DMS153 treated with DMSO at 0.1 percent for 48 hours (cell line): Measurements from ENCODE around the gene ATP6V1F.
A peak's percentile ranks its signal among the peaks of the same experiment; 100 is the strongest.
"Not testable (repeated sequence)": the region's sequence is repeated elsewhere in the genome, so short reads cannot be mapped to it uniquely, and the experiment has no call there.

Experiments
- DNase-seq: peaks from one replicate; lab custom pipeline; 2025; ENCODE audit not compliant: unreplicated experiment; lab: John Stamatoyannopoulos, UW

ATP6V1F gene

DNA sequence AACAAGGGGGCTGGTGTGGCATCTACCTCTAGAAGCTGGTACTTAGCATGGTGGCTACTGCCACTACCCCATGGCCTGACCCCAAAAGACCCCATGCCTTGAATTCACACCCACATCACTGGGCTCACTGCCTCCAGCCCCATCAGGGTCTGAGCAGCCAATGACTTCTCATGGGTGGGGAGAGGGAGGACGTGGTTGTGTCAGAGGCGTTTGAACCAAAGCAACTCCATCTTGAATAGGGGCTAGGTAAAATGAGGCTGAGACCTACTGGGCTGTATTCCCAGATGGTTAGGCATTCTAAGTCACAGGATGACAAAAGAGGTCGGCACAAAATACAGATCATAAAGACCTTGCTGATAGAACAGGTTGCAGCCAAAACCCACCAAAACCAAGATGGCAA is 32.7 kb downstream of the ATP6V1F start:
- DNase-seq: no peak

DNA sequence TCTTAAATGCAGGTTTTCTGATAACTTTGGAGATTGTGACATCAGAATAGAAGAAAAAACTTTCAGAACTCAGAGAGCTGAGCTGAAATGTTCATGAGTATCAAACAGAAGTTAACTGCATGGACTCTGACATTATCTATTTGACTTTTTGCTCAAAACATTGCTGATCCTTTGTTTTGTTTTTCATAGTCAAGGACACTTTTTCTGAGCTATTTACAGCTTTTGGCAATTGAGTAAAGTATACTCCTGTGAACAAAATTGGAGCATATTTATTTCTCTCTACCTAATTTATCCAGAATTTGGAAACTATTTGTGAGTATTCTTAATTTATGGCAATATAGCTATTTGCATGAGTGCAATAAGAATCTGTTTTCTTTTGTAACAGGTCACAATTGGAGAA is 36.7 kb downstream of the ATP6V1F start:
- no peak for DNase-seq

DNA sequence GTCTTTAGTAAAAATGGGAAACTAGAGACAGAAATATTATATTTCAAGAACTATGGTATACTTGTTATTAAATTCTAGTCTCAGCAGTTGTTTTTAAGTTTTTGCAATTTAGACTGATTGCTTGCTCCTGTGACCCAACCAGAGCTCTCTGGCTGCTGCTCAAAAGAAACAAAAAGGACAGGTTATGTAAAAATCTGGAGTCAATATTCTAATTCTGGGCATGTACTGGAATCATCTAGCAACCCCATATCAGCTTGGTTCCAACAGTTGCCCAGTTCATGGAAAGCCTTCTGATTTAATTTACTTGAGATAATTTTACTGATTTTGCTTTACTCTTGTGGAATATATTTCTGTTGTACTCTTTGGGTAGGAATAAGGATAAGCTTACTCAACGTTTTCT is 37.6 kb downstream of the ATP6V1F start:
- DNase-seq: no peak

DNA sequence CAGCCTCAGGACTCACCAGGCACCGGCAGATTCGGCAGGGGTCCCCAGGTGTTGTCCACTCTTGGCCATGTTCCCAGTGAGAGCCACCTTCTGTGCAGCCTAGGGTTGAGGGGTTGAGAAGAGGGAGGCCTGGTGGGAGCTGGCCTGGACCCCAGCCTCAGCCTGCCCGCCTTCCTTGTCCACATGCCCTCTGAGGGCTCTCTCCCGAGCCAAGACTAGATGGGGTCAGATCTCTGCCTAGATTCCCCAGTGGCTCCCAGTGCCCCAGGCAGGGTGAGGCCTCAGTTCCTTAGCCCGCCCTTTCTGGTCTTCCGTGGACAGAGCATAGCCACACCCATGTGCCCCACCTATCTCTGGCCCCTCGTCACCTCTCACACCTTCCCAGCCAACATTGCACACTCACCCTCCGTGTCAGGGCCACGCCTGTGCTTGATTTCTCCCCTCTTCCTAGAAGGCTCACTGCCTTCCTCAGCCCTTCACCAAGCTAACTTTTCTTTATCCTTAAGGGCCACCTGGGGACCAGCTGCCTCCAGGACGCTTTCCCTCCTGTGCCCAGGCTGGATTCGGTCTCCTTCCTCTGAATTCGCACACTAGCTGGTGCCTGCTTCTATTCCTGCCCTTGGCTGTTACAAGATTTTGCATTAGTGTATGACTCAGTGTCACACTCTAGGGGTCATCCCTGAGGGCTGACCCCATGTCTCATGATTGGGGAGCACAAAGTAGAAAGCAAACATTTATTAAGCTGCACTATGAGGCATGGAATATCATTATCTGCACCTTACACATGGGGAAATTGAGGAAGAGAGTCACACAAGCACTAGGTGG is 40.3 kb downstream of the ATP6V1F start:
- no peak for DNase-seq

DNA sequence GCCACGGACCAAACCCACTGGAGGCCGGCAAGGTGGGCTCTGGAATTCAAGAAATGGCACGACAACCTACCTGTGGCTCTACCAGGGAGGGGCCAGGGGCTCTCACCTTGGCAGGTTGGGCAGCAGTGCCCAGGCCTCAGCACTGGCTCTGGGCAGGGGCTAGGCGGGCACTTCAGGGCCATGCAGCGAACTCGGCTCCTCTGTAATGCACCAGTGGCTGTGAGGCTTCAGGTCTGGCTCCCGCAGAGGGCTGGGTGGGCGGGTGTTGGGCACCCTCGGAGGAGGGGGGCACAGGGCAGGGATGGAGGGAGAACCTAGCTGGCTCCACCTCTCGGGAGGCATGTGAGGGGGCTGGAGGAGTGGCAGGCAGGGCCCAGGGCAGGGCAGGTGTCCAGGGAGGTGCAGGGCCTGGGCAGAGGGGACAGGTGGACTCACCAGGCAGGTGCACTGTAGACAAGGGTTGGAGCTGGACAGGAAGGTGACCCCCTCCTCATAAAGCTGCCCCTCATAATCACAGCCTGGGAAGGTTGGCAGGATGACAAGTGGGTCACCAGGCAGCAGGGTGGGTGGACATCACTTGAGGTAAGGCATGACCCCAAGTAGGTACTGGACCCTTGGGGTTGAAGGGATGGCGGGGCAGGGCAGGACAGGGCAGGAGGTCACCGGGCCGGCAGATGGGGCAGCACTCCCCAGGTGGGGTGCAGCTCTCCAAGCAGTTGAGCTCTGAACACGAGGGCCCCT is 41.1 kb downstream of the ATP6V1F start:
- no peak for DNase-seq

DNA sequence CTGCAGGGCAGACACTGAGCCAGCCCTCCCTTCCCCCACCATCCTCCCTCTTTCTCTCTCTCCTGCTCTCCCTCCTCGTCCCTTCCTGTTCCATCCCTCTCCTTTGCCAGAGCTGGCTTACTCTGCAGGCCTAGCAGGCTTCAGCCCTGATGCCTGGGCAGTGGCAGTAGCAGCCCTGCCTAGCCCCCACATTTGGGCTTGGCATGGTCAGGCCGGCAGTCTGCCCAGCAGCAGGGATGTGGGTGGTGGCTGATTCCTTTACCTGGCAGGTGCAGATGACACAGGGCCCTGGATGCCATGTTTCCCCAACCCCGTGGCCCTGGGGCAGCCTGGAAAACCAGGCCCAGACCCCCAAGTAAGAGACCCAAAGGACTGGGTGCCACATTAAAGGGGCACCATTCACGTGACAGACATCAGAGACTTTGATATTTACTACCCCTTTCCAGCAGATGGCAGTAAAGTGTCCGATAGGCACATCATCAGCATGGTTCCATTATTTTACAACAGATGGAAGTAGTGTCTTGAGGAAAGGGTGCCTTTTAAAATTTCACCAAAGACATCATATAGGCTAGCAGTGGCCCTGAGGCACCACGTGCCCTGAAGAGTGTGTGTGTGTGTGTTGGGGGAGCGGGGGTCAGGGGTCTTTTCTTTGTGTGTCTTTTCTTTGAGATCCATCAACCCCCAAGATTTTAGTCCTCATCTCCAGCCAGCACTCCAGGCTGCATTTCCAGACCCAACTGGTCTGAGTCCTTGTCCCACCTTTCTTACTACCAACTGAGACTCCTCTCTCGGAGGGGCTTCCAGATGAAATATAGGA is 41.9 kb downstream of the ATP6V1F start:
- peak; percentile 15 for DNase-seq

DNA sequence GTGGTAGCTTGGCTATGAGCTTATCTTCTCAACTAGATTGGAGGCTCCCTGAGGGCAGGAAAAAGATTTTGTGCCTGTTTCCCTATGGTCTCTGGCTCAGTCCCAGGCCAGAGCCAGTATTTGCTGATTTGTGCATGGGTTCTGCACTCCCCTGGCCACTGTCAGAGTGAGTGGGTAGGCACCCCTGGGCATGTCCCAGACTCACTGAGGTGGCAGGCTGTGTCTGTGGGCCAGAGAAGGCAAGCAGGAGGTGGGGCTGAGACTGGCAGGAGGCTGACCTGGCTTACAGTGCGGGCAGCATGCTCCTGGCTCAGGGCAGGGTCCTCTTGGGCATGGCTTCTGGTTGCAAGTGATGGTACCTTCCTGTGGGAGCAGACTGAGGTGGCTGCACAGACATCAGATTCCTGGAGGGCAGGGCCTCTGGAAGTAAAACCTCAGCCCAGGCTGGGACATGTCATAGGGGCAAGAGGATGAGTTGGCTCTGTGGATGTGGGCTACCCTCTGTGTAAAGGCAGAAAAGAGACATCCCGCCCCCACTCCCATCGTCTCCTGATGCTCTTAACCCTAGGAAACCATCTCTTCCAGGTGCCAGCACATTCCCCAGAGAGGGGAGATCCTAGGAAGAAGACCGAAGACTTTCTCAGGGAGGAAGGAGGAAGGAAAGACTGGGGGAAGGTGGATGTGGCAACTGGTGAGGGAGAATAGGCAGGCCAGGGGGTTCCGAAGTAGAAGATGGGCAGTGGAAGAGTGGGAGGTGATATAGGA is 43.5 kb downstream of the ATP6V1F start:
- no peak for DNase-seq

DNA sequence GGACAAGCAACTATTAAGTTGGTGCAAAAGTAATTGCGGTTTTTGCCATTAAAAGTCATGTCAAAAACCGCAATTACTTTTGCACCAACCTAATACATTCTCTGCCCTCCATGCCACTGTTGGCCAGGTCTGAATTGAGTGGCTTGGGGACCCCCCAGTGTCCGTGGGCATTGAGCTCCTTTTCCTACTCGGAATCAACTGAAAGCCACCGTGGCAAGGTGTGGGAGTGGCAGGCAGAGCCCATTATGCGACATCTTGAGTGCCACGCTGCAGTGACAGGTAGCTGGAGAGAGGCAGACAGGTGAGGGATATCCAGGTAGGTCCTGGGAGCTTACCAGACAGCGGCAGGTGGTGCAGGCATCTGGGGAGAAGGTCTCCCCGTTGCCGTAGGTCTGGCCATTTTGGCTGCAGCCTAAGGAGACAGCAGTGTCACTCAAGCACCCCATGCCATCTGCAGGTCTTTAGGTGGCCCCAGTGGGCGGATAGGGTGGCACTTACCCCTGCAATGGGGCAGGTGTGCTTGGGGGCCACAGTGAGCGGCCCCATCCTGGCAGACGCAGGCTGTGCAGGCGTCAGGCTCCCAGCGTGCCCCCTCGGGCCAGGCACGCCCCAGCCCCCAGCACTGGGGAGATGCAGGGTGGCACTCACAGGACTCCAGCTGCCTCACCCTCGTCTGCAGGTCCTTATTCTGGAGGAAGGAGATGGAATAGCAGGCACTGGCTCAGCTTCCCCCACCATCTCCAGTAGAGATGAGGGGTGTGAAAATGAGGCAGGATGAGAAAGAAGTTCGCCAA is 44.3 kb downstream of the ATP6V1F start:
- no peak for DNase-seq

DNA sequence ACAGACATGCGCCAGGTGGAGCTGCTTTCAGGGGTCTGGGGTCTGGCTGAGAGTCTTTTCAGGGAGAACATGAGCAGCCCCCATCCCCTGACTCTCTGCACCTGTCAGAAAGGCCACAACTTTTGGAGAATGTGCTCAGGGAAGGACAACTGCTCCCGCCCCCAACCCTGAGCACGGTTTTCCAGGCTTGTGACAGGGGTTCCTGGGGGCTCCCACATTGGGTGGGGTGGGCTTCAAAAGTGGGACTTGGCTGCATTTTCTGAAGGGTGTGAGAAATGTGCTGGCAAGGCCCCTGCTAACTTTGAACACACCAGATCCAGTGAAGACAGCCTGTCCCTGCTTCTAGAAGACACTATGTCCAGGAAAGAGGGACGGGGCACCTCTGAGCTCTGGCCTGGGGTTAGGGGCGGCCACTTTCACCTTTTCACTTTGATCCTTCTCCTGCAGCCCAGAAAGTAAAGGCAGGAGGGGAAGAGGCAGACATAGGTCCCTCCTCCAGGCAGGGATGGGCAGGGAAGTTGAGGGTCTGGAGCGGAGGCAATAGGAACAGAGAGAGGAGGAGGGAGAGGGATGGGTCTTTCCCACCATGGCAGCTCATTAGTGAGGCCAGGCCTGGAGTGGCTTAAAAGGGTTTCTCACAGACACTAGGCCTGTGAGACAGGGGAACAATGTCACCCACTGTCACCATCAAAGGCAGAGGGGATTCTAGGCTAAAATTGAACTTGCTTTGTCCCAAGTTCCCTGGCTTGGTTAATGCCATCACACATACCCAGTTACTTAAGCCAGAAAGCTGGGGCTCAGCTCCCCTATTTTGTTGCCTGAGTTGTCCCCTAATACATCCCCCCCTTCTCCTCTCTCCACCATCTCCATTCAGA is 46.3 kb downstream of the ATP6V1F start:
- DNase-seq: no peak

DNA sequence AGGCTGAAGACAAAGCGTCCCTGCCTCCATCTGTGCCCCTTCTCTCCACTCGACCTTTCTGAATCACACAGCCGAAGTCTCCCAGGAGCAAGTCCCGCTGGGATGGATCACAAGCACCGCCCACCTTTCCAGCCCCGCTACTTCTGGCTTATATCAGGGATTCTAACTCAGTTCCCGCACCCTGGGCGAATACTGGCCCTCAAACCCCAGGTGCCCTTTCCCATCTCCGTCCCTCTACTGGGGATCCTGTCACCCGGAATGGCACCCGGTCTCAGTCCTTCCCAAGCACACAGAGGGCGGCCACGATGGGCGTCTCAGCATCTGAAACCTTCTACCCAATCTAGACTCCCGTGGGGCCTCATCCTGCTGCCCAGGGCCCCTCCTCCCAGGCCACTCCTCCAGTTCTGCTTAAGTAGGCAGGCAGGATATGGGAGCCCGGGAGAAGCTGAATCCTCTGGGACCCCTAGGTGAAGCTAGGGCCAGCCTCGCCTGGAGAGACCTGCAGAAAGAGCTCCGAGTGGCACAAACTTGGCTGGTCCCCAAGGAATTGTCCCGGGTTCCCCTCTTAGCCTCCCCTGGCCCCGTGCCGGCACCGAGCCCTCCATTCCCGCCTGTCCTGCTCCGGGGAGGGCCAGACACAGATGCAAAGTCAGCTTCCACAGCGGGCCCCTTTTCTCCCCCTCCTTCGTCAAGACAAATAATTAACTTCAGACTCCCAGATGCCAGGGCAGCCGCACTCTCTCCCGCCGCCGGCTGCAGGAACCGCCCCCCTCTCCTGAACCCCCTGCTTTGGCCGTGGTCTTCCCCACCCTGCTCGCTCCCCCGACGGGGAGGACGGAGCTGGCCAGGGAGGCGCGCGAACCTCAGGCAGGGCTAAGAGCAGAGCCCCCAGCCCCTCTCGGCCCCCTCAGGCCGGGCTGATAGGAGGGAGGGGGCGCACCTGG is 47.2 kb downstream of the ATP6V1F start:
- no peak for DNase-seq

DNA sequence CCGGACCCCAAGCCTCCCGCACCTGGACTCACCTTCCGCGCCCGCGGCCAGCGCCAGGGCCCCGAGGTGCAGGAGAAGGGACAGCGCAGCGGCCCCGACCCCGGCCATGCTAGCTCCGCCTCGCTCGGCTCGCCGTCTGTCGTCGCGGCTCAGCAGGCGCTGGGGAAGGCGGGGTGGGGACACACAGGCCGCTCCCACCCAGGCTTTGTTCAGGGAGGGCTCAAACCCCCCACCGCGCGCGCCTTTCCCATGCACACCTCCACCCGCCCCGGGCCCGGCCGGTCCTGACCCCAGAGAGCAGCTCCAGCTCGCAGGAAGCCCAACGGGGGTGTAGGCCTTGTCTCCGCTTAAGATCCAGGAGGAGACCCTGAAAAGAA is 47.9 kb downstream of the ATP6V1F start, which contains the start of gene KCP:
Gene KCP, minus strand, starts transcription at position 141 of the 377 bp plus-strand sequence. Its CDS starts 33 bp downstream, at position 108.
- DNase-seq: no peak

DNA sequence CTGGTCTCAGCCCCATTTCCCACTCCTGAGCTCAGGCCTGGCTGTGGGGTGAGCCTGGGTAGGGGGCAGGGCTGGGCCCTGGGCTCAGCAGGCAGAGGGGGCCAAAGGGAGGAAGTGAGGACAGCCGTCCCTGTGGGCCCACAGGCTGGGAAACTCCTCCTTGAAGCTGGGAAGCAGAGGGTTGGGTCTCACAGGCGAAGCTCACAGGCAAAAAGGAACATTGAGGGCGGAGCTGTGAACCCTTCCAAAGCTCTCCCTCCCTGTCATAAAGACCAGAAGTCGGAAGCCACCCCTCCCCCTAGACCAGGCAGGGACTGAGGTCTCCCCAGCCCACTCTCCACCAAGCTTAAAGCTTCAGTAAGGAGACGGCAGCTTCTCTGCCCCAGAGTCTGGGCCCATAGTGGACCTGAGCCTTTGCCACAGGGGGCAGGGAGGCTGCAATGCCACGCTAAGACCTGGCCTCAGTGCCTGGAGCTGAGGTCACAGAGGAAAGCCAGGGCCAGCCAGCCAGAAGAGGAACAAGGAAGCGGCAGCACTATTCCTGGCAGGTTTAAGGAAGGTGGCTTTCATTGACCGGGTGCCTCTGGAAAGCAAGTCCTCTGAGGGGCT is 48.9 kb downstream of the ATP6V1F start:
- DNase-seq: no peak

DNA sequence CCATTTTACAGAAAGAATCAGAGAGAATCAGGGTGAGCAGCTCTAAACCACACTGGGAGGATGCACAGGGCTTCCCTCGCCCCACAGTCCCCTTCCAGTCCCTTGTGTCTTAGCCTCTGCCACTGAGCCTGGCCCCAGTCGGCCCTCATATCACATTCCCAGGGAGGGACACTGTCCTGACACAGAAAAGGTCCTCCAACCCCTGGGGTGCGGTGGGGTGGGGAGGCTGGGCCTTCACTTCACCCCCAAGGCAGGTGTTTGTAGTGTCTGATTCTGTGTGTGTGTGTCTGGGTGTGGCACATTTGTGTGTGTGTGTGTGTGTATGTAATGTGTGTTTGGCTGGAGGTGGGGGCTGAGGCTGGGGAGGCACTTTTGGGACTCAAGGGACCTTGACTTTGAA is 49.6 kb downstream of the ATP6V1F start:
- no peak for DNase-seq

DNA sequence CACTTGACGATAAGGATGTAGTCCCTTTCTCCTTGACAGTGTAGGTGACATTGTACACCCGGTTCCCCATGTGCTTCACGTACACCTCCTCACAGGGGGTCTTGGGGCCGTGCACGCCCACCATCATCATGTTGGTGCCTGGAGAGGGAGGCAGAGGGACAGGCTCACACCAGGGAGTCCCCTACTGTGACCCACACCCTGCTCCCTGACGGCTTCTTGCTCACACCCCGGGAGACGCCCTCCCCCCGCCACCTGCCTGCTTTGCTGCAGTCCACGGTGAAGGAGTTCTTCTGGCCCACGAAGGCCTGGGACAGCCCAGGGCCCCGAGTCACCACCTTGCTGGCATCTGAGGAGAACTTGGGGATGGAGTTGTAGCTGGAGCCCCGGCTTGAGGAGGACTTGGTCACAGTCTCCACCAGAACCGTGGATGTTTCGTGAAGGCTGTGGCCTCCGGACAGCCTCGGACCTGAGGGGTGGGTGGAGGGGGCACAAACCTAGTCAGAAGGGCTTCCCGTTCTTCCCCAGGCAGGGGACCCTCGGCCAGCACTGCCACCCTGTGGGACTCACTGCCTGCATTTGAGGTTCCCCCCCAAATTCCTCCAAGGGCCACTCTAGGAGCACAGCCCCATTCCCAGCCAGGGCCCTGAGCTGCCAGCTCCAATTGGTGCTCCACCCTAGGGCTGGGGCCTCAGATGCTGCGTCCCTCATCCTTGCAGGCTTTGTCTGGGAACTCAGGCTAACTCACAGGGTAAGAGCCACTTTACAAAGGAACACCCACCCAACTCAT is 50.2 kb downstream of the ATP6V1F start:
- not testable (repeated sequence) for DNase-seq

DNA sequence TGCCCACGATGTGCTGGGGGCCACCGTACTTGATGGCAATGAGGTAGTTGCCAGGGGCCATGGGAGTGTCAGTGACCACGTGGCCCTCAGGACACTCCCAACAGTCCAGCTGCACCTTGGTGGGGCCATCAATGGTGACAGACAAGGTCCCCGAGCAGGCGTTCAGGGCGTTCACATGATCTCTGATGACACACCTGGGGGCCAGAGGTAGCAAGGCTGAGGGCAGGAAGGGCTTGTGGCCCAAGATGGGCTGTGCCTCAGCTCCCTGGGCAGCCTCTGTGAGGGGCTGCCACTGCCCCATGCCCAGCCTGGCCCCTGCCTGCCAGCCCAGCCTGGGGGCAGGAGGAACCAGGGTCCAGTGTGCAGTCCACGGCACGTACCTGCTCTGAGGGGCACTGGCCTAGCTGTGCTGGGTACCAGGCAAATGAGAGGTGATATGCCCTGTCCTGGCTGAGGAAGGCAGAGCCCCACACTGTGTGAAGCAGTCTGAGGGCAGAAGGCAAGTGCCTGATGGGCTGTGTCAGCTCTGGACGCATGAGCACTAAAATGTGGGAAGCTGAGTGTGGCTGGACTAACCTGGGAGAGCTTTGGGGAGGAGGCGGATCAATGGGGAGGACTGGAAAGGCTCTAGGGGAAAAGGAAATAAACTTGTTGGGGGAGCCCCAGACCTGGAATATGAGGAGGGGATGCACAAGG is 51.4 kb downstream of the ATP6V1F start:
- no peak for DNase-seq

DNA sequence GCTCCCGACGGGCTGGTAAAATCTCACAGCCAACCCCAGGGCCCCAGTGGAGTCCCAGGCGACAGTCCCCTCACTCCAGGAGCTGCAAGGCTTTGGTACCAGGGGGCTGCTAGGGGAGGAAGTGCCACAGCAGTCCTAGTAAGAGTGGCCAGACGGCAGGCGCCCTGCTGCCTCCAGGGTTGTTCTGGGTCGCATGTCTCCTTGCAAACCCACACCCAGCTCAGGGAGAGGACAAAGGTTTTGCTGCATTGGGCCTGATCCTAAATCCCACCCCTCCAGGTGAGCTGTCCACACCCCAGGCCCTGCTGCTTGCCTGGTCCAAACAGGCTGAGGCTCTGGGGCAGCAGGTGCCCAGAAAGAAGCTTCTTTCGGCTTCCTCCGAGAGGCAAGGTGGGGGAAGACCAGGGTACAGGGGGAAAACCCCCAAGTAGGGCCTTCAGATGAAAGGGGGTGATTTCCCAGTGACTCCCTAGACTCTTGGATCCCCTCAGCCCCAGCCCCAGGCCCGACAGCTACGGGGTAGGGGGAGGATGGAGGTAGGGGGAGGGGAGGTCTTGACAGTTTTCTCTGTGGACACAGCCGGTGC is 52.0 kb downstream of the ATP6V1F start:
- no peak for DNase-seq
